Activated CD8-positive, alpha-beta memory T cell treated with anti-CD3 and anti-CD28 coated beads for 48 hours (primary cell): ENCODE measurements around the gene PSMB11.

Experiments
- DNase-seq, 3 experiments: peaks; one replicate each; pipeline ENCODE4 v3.0.0-alpha.2; 2020; ENCODE audit warnings: low read depth in 2 of 3, low spot score in 2 of 3

The PSMB11 gene

DNA sequence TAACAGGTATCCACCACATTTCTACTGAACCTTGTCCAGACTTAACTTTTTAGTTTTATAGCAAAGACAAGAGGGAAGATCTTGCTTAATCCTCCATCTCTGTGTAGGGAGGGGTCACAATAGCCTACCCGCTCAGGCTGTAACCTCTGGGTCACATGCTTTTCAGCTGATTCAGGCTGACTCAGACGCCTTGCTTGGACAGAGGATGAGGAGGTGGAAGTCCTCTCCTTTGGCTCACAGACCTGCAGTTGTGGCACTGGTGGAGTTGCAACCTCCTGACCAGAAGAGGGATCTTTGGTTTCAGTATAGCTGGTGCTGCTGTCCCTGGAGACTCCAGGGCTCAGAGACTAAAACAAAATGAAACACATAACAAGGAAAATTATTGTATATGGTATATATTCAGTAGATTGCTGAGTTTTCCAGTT, 36.7 kb downstream of the PSMB11 start:
- no peak for DNase-seq

DNA sequence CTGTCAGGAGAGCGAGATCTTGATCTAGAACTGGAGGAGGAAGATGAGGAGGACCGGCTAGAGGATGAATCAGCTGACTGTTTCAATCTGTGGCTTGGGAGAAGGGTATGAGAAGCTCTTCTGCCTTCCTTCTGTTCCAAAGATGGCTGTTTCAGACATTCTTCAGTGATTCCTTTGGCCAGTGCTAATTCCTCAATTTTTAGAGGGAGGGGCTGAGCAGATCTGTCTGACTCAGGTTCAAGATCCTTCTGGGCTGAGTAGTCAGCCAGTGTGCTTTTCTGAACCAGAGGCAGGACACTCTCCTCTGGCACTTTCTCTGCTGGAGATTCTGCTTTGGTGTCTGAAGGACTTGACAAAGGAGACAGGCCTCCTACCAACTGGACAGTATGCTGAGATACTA, 37.7 kb downstream of the PSMB11 start:
- DNase-seq = no peak

DNA sequence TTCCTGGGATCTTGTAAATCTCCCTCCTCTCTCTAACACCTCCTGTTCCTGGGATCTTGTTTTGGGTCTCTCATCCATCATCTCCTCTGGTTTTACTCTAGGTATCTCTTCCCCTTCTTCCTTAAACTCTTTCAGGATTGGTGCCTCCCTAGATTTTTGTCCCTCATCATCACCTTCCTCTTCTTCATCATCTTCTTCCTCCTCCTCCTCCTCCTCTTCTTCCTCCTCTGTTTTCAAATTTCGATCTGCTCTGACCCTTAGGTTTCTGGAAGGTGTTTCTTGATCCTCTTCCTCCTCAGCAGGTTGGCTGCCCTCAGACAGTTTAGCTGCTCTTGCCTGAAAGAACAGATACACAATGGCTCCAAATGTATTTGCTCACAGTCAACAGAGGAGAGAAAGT, 38.5 kb downstream of the PSMB11 start:
- no peak for DNase-seq

DNA sequence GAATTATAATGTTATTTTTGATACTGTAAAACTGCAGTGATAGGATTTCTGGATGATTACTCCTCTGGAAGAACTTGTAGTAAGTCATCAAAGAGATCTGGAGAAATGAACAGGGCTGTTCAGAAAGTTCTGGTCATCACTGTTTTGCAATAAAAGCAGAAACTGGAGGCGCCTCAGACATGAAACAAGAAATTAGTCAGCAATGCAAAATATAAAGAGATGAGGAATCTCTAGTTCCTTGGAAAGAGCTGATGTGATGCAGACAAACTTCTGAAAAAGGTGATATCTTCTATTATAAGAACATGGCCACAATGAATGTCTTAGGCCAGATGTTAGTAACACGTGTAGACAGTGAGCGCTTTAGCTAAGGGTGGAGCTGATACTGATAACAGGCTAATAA, 43.4 kb downstream of the PSMB11 start:
- DNase-seq = no peak

DNA sequence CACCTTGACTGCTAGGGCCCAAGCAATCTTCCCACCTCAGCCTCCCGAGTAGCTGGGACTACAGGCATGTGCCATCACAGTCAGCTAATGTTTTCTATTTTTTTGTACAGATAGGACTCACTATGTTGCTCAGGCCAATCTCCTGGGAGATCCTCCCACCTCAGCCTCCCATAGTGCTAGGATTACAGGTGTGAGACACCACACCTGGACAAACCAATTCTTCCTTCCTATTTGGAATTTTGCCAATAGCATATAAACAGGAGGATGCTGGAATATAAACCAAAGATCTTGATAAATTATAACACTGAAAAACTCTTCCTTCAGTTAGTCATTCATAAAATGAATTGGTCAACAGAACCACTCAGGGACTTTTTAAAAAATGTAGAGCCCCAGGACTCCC, 44.6 kb downstream of the PSMB11 start:
- DNase-seq = no peak

DNA sequence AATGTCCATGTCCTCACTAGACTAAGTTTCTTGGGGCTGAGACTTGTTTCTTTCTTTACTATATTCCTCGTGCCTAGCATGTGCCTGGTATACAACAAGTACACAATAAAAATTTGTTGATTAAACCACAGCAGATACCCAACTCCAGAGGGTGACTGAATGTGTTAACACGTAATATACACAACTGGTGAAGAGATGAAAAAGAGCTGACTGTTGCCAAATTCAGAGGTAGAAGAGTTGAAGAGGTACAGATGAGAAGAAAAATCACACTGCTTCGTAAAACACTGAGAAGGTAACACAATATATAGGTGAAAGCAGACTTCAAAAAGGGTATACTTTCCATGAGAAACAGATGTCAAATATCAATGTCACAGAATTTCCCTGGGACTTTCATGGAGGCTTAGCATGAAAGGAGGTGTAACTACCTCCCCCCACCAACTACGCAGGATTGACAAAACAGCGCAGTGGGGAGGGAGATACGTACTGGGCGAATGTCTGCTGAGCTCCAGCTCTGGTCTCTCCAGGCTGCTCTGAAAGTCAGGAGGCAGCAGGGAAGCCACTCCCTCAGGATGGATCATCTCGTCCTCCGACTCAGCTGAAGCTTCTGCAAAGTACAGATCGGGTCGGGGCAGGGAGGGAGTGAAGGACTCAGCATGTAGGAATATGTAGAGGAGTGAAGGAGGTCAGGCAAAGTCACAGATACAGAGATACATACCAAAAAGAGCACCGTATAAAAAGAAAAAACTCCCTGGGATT, 47.7 kb downstream of the PSMB11 start:
- no peak for DNase-seq

DNA sequence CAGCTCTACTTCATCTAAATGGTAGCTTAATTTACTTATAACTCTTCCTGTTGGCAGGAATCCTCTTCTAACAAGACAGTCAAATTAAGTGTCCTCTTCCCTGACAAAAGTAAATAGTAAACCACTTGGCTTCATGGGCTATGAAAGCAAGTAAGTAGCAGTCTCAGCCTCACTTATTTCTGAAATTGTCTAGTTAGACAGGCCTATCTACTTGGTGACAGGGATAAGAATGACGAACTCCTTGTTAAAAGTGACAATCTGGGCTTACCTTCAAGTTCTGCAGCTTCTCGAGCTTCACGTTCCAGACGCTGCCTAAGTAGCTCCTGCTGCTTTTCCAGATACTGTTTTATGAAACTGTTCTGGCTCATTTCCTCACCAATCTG, 48.2 kb downstream of the PSMB11 start:
- no peak for DNase-seq

DNA sequence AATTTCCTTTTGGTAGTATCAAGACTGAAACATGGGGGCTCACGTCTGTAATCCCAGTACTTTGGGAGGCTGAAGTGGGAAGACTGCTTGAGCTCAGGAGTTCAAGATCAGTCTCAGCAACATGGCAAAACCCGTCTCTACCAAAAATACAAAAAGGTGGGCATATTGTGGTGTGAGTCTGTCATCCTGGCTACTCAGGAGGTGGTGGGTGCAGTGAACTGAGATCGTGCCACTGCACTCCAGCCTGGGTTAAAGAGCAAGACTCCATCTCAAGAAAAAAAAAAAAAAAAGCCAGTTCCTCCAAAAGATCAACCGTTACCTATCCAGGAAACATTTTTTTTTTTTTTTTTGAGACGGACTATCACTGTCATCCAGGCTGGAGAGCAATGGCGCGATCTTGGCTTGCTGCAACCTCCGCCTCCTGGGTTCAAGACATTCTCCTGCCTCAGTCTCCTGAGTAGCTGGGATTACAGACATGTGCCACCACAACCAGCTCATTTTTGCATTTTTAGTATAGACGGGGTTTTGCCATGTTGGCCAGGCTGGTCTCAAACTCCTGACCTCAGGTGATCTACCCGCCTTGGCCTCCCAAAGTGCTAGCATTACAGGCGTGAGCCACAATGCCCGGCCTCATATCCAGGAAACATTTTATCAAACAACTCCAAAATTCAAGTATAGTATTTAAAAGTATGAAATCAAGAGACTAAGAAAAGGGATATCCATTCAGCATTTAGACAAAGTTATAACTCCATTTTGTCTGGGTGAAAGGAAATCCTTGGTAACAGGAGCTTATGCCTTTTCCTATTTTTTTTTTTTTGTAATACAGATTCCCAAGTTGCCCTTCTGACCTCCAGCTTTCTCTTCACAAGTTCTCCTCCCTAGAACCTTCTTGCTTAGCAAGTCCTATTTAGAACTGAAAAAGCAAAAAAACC, 49.5 kb downstream of the PSMB11 start:
- DNase-seq = no peak

DNA sequence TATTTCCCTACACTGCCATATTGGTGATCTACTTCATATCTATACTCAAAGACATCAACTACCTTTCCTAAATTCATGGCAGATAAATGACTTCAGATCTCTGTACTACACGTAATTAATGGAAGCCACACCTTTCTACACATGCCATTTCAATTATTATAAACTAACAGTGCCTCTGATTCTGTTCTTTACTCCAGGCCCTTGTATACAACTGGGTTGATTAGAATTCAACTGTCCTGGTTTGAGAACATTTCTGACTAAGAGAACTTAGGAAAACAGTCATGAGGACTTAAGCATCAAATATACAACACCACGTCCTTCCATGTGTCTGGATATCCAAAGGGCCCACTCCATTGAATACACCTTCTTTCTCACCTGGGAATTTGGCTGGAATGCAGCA, 51.1 kb downstream of the PSMB11 start:
- DNase-seq = no peak

DNA sequence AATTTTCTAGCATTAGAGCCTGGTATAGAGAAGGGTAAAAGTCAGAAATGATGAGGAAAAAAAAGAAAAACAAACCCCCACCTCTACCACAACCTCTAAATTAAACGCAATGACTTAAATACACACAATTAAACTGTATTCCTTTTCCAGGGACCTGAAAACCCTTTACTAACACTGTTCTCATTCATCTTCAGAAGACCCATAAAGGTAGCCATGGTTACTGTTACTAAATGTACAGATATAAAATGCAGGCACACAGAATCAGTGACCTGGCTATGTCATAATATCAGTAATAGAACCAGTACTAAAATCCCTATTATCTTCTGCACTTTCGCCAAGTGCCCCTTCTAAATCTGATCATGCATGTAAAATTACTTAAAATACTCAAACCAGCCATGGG, 51.5 kb downstream of the PSMB11 start:
- DNase-seq = no peak
